ENCODE measurements around the gene KCNS1.
"Not testable (repeated sequence)": the region's sequence is repeated elsewhere in the genome, so short reads cannot be mapped to it uniquely, and the experiment has no call there.

KCNS1 gene

GRCh38 chr20:45080867-45081624, 19.9 kb downstream of the KCNS1 start:
- DNase-seq (ENCODE audit: low read depth in 2 of 2): no peak

- no peak for DNase-seq (ENCODE audit: low read depth in 2 of 2)
Observed at GRCh38 chr20:45077559-45077958, 23.4 kb downstream of the KCNS1 start.

GRCh38 chr20:45073221-45073620, 27.7 kb downstream of the KCNS1 start:
- no peak for DNase-seq (ENCODE audit: low read depth in 2 of 2)

GRCh38 chr20:45072066-45072465, 28.9 kb downstream of the KCNS1 start:
- DNase-seq (ENCODE audit: low read depth in 2 of 2): no peak

GRCh38 chr20:45070932-45071632, 29.8 kb downstream of the KCNS1 start:
- DNase-seq (ENCODE audit: low read depth in 2 of 2): no peak

DNA sequence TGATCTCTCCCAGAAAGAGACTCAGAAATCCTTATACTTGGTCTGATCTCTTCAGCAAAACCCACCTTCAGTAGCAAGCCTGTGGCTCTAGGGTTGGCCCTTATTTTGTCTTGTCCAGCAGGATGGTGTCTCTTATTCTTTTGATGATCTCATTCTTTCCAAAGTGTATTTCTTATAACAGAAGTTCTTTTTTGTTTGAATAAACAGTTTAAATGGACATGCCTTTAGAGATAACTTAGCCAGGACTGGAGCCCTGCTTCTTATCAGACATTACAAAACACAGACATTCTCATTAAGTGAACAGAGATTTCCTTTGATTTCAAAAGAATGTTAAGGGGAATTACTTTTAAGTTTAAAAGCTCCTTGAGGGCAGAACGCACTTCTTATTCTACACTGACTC, 31.7 kb downstream of the KCNS1 start:
- DNase-seq (ENCODE audit: low read depth in 2 of 2): no peak

DNA sequence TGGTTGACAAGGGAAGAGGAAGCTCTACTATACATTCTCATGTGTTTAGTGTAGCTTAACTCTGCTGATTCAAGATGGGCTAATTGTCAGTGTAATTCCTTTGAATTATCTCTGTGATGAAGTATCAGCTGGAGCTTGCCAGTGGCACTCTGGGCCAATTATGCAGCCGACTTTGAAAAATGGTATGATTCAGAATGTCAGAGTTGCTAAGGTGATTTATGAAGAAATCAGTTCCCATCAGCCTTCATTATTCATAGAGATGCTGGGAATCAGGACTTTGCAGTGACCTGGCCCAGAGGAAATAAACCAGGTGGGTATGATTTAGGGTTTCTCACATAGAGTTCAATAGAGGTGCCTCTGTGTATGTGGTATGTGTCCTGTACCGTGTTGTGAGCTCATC, 33.4 kb downstream of the KCNS1 start:
- DNase-seq (ENCODE audit: low read depth in 2 of 2): no peak

DNA sequence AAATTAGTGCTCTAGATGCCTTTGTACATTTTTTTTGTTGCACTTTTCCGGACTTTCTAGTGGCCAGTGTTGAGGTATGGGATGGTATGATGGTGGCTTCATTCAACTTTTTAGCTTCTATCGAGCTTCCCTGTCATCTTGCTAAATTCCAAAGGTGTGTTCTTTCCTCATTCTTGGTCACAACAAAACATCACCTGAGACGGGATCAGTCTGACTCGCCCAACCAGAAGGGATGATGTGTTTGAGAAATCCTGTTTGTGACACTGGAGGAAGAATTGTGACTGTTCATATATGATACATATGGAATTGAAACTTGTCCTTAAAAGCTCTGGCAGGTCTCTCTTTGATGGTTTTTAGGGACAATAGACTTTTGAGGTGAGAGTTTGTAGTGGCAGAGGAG, 33.8 kb downstream of the KCNS1 start:
- no peak for DNase-seq (ENCODE audit: low read depth in 2 of 2)

- no peak for DNase-seq (ENCODE audit: low read depth in 2 of 2)
Observed at GRCh38 chr20:45066372-45066771, 34.6 kb downstream of the KCNS1 start.

- no peak for DNase-seq (ENCODE audit: low read depth in 2 of 2)
Observed at GRCh38 chr20:45064812-45065211, 36.1 kb downstream of the KCNS1 start.

DNA sequence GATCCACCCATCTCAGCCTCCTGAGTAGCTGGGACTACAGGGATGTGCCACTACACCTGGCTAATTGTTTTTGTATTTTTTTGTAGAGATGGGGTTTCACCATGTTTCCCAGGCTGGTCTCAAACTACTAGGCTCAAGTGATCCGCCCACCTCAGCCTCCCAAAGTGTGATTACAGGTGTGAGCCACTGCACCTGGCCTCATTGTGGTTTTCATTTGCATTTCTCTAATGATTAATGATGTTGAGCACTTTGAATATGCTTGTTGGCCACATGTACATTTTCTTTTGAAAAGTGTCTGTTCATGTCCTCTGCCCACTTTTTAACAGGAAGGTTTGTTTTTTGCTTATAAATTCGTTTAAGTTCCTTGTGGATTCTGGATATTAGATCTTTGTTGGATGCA, 37.8 kb downstream of the KCNS1 start:
- DNase-seq (ENCODE audit: low read depth in 2 of 2): not testable (repeated sequence)

DNA sequence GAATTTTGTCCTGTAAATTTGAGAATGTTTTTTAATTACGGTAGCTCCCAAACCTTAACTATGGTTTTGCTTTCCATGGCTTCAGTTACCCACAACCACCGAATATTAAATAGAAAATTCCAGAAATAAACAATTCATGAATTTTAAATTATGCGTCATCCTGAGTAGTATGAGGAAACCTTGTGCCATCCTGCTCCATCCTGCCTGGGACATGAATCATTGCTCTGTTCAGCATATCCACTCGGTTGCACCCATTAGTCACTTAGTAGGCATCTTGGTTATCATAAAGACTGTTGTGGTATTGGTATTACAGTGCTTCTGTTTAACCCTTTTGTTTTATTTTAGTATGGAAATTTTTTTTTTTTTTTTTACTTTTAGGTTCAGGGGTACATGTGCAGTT, 39.7 kb downstream of the KCNS1 start:
- DNase-seq (ENCODE audit: low read depth in 2 of 2): no peak

GRCh38 chr20:45060294-45060693, 40.6 kb downstream of the KCNS1 start:
- no peak for DNase-seq (ENCODE audit: low read depth in 2 of 2)

DNA sequence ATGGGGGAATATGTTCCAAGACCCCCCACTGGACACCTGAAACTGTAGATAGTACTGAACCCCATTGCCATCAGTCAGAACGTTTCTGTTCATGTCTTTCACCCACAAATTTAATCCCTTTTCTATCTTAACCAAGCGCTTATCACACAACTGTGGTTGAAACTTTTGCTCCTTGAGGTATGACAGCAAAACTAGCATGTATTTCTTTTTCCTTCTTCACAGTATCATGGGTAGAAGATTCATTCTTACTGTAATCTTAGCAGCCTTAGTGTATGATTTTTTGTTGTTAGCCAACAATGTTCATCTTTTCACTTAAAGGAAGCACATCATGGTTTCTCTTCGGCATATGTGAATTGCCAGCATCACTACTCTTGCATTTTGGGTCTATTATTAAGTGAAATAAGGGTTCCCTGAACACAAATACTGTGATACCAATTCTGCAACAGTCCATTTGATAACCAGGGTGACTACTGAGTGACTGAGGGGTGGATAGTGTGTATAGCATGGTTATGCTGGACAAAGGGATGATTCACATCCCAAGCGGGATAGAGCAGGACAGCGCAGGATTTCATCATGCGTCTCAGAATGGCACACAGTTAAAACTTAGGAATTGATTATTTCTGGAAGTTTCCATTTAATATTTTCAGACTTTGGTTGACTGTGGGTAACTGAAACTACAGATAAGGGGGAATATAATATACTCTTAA, 41.8 kb downstream of the KCNS1 start:
- DNase-seq (ENCODE audit: low read depth in 2 of 2): no peak

- no peak for DNase-seq (ENCODE audit: low read depth in 2 of 2)
Observed at GRCh38 chr20:45058168-45058850, 42.6 kb downstream of the KCNS1 start.

DNA sequence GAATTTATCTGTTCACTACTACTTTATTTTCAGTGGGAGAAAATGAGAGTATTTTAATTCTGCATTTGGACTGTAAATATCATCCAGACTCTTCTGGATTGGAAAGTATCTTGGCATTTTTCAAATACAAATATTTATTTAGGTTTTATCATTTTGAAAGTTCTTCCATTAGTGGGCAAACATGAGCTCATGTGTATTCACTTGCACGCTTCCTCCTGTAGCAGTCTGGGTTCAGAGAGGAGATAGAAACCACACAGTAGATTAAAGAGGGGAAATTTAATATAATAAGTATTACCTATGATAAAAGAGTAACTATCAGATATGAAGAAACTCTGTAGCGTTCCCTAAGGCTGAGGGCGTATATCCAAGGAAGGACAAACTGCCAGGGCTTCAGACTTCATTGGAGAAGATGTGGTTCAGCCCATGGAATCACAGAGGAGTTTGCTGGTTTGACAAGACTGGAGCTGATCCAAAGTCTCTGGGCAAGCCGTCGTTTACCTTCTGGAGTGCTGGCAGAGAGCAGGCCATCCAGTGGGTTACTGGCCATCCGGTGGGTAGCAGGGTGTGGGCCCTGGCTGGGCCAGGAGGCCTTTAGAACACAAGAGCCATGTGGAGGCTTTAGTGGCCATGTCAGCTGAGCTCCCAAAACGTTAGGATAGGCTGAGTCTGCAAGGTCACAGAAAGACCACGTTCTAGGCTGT, 44.3 kb downstream of the KCNS1 start:
- DNase-seq (ENCODE audit: low read depth in 2 of 2): no peak

DNA sequence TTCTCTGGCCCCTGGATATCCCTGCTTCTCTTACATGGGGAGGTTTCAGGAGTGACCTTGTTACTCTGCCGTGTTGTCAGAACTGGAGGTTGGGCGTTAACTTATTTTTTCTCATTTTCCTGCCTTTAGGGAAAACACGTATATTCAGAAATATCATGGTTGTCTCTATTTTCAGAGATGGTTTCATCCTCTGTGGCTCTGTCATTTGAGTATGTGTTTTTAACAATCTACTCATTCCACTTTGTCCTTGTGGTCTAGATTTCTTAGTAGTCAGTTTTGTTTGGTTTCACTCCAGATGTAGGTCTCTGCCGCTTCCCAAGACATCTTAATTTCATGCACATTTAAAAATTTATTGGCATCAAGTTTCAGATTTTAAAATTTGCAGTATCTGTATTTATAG, 45.9 kb downstream of the KCNS1 start:
- DNase-seq (ENCODE audit: low read depth in 2 of 2): no peak

DNA sequence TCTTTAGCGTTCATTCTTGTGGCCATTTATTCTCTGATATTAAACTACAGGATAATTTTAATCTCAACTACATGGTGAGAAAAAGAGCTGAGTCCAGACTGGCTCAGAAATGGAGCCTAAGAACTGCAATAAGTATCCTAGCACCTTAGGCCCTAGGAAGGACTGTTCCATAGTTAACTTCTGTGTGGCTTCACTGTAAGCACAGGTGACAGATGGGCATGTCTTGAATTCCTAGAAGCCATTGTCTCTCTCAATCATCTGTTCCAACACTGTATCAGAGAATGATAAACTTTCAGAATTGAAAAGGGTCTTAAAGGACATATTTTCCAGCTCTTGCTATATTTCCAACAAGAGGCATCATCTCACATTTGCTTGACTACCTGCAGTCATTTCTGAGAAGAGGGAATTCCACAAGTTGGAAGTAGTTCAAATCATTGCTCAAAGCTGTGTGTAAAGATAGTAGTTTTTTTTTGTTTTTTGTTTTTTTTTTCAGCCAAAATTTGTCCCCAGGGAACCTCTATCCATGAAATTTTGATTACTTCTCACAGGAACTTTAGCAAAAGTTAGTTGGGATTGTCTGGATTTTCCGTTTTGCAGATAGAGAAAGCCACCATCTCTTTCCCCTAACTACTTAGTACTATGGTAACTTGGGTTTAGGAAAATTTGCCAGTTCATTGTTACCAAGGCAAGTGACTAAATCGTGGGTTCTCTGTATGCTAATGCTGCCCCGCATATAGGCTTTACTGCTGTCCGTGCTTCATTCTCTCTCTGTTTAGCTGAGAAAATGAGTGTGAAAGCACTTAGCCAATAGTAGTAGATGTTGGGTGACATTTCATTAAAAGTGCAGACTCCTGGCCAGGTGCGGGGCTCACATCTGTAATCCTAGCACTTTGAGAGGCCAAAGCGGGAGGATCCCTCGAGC, 47.2 kb downstream of the KCNS1 start:
- no peak for DNase-seq (ENCODE audit: low read depth in 2 of 2)

DNA sequence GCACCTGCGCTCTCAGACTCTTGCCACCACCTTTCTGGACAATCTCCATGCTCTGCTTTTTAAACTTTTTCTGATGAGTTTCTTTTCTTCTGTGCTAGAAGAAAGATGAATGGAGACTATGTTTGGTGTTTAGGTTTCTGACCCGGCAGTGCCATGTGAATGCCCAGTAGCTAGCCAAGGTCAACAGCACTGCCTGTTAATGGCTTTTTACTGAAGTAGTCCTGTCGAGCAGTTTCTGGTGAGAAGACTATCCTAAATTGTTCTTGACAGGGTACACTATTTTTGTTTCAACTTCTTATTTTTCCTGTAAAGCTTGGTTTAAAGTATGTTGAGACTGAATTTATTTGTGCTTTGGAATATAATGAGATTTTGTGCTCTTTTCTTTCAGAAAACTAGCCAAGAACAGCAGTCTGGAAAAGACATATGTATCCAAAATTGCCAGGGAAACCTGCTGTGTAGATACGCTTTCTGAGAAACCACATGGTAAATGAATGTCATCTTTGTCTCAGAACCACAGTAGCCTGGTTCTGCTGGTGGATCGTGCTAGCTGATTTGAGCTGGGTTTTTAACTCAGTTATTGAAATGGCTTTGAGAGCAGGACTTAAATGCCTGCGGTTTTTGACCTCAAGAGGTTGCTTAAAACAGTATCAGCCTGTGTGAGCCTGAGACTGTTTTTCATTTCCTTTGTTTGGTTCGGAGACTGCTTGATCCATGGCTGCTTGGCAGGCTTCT, 48.1 kb downstream of the KCNS1 start:
- no peak for DNase-seq (ENCODE audit: low read depth in 2 of 2)
